ENCODE results near the gene CEBPZOS.

CEBPZOS gene

GRCh38 chr2:37196320-37197195 lies at the start of gene CEBPZOS:
CEBPZOS (plus strand) TSS chr2:37196496; CDS start chr2:37199705, 3,209 bp downstream.
- peak; percentile 90 for DNase-seq

GRCh38 chr2:37148325-37148724 lies 48.0 kb upstream of the CEBPZOS start:
- no peak for DNase-seq

- DNase-seq, result peak; percentile 60
These were observed 46.5 kb upstream of the CEBPZOS start for GRCh38 chr2:37149626-37150322.

GRCh38 chr2:37153224-37153623 lies 43.1 kb upstream of the CEBPZOS start:
- DNase-seq, result no peak

- DNase-seq, result no peak
These were observed 41.5 kb upstream of the CEBPZOS start for GRCh38 chr2:37154785-37155184.

GRCh38 chr2:37156071-37156856 lies 40.0 kb upstream of the CEBPZOS start:
- DNase-seq, result peak; percentile 13

- peak; percentile 81 for DNase-seq
These were observed 39.2 kb upstream of the CEBPZOS start, which contains the start of gene EIF2AK2 for GRCh38 chr2:37156857-37157714. EIF2AK2 (minus strand) TSS chr2:37156980; CDS start chr2:37147806, 9,174 bp downstream.

GRCh38 chr2:37164757-37165156 lies 31.5 kb upstream of the CEBPZOS start:
- DNase-seq, result no peak

- DNase-seq, result no peak
These were observed 28.6 kb upstream of the CEBPZOS start for GRCh38 chr2:37167636-37168180.

GRCh38 chr2:37168217-37168981 lies 27.9 kb upstream of the CEBPZOS start:
- DNase-seq, result peak; percentile 50

GRCh38 chr2:37171624-37171950 lies 24.7 kb upstream of the CEBPZOS start:
- no peak for DNase-seq

GRCh38 chr2:37173741-37174140 lies 22.6 kb upstream of the CEBPZOS start:
- no peak for DNase-seq

GRCh38 chr2:37180006-37180639 lies 16.2 kb upstream of the CEBPZOS start:
- DNase-seq, result no peak

GRCh38 chr2:37180640-37181039 lies 15.7 kb upstream of the CEBPZOS start:
- no peak for DNase-seq

- DNase-seq, result no peak
These were observed 14.3 kb upstream of the CEBPZOS start for GRCh38 chr2:37181726-37182684.

GRCh38 chr2:37188570-37188969 lies 7.7 kb upstream of the CEBPZOS start, which contains the start of gene SULT6B1:
SULT6B1 (minus strand) TSS chr2:37188670; CDS start chr2:37188640, 30 bp downstream.
- DNase-seq, result no peak

GRCh38 chr2:37189452-37190153 lies 6.7 kb upstream of the CEBPZOS start:
- no peak for DNase-seq

- DNase-seq, result no peak
These were observed 6.0 kb upstream of the CEBPZOS start for GRCh38 chr2:37190290-37190689.

GRCh38 chr2:37191253-37191652 lies 5.0 kb upstream of the CEBPZOS start:
- DNase-seq, result no peak

Measured in CD4-positive, alpha-beta T cell treated with Interleukin-4 for 4 hours (primary cell).